ENCODE results near the gene KRTAP1-4.

- no peak for TF ChIP-seq EP300 (IDR thresholded peaks at IDR 0.05)
- TF ChIP-seq, protein P1, sequence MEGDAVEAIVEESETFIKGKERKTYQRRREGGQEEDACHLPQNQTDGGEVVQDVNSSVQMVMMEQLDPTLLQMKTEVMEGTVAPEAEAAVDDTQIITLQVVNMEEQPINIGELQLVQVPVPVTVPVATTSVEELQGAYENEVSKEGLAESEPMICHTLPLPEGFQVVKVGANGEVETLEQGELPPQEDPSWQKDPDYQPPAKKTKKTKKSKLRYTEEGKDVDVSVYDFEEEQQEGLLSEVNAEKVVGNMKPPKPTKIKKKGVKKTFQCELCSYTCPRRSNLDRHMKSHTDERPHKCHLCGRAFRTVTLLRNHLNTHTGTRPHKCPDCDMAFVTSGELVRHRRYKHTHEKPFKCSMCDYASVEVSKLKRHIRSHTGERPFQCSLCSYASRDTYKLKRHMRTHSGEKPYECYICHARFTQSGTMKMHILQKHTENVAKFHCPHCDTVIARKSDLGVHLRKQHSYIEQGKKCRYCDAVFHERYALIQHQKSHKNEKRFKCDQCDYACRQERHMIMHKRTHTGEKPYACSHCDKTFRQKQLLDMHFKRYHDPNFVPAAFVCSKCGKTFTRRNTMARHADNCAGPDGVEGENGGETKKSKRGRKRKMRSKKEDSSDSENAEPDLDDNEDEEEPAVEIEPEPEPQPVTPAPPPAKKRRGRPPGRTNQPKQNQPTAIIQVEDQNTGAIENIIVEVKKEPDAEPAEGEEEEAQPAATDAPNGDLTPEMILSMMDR (IDR thresholded peaks at IDR 0.05) = no peak
These were observed 37.3 kb downstream of the KRTAP1-4 start for GRCh38 chr17:40992666-40993065.
